D721Med (cell line): Measurements from ENCODE around the gene STMN1.

ENCODE experiments used
- DNase-seq: peaks from one replicate; pipeline ENCODE4 v3.0.0; 2011; ENCODE audit warnings: low spot score; ENCODE audit not compliant: insufficient read length
- FAIRE-seq: peaks from 2 replicates; lab custom pipeline; 2011; peaks lifted over from hg19 to GRCh38; lab: Jason Lieb, UNC
- TF ChIP-seq, protein P1 (sequence below): IDR thresholded peaks from 2 replicates; pipeline ENCODE4 v1.5.1; 2012; ENCODE audit warnings: mild to moderate bottlenecking, control low read depth; ENCODE audit not compliant: insufficient read depth; ENCODE audit errors: missing control alignments

The STMN1 gene

GRCh38 chr1:25900219-25900618, 6.0 kb downstream of the STMN1 start:
- TF ChIP-seq, protein P1, sequence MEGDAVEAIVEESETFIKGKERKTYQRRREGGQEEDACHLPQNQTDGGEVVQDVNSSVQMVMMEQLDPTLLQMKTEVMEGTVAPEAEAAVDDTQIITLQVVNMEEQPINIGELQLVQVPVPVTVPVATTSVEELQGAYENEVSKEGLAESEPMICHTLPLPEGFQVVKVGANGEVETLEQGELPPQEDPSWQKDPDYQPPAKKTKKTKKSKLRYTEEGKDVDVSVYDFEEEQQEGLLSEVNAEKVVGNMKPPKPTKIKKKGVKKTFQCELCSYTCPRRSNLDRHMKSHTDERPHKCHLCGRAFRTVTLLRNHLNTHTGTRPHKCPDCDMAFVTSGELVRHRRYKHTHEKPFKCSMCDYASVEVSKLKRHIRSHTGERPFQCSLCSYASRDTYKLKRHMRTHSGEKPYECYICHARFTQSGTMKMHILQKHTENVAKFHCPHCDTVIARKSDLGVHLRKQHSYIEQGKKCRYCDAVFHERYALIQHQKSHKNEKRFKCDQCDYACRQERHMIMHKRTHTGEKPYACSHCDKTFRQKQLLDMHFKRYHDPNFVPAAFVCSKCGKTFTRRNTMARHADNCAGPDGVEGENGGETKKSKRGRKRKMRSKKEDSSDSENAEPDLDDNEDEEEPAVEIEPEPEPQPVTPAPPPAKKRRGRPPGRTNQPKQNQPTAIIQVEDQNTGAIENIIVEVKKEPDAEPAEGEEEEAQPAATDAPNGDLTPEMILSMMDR = no peak
- FAIRE-seq = no peak
- DNase-seq = no peak

DNA sequence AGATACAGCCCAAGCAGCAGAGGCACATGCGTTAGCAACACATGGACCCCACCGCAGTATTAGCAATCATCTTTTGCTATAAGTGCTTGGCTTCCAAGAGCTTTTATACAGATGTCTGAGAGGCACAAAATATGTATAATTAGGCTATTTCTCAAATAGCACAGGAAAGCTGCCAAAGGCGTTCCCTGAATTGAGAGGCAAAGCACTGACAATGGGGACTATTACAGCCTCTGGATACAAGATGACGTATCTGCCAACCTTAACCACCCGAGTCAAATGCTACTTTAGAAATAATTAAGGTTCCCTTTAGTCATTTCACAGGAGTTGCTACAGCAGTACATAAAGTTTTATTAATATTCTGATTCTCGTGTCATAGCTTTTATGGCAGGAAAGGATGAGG, 6.4 kb downstream of the STMN1 start:
- TF ChIP-seq, protein P1 = no peak

DNA sequence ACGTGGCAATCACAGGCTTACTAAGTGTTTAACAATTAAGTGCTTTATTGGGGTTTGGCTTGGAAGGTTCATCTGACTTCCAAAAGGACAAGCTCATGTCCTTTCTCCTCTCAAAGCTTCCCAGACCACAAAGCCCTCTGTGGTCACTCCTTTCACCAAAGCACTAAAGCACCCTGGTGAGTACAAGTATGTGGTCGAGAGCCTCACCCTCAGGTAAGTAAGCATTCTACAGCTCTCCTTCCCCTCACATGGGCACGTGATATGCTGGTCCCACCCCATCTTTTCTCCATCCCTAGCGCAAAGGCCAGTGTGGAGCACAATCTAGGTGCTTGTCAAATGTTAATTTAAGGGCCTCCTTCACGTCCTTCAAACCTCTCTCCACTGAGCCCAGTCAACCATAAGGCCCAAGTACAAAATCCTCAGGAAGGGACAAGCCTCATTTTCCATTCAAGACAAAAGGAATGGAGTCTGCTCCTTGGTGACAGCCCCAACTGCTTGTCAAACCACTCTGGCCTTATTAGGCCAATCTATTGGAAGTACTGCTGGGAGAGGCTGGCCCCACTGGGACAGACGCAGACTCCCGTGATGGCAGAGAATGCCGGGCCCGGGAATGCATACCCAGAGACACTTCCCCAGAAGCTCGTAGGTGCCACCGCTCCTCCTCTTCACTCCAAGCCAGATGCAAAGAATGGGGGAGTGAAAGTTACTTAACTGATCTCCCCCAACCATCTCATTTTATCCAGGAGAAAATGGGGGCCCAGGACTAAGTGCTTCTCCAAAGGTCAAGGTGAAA, 7.8 kb downstream of the STMN1 start:
- FAIRE-seq (no peak), DNase-seq (no peak)
- TF ChIP-seq, protein P1 = no peak

More for the DNA sequence above, 6.4 kb downstream of the STMN1 start:
- DNase-seq (no peak), FAIRE-seq (no peak)

- FAIRE-seq (no peak), DNase-seq (no peak)
- TF ChIP-seq, protein P1 = no peak
These were observed 8.5 kb downstream of the STMN1 start for GRCh38 chr1:25897754-25898153.

DNA sequence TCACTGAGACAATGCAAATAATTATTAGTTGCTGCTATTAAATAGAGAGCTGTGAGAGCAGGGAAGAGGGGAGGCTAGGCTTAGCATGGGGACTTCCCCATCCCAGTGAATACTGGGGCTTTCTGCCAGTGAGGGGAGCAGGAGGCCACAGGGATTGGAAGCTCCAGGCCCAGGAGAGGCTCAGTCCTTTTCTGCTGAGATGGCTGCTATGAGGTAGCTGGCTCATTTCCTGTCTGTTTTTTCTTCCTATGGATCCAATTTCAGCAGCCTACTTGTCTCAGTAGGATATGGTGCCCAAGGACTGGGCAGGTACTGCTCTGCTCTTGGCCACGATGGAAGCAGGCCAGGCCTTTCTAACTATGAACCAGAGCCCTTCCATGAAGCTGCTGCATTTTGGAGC, 10.0 kb downstream of the STMN1 start:
- TF ChIP-seq, protein P1 = no peak
- FAIRE-seq = no peak
- DNase-seq = no peak

GRCh38 chr1:25895365-25895990, 10.7 kb downstream of the STMN1 start:
- FAIRE-seq = no peak

More at GRCh38 chr1:25895365-25895990, 10.7 kb downstream of the STMN1 start:
- TF ChIP-seq, protein P1 = peak; percentile 98
- peak; percentile 41 for DNase-seq
